Stimulated activated CD4-positive, alpha-beta T cell treated with anti-CD3 and anti-CD28 coated beads, TNF-alpha, amount 100 ng/mL, for 1 hour (primary cell): ENCODE data around the gene LILRA1.
"Not testable (repeated sequence)": the region's sequence is repeated elsewhere in the genome, so short reads cannot be mapped to it uniquely, and the experiment has no call there.

Experiments
- DNase-seq, 3 donors: peaks; one replicate each; pipeline ENCODE4 v3.0.0-alpha.2; 2020; ENCODE audit warnings: low read depth in 3 of 3, low spot score in 1 of 3

LILRA1 gene

DNA sequence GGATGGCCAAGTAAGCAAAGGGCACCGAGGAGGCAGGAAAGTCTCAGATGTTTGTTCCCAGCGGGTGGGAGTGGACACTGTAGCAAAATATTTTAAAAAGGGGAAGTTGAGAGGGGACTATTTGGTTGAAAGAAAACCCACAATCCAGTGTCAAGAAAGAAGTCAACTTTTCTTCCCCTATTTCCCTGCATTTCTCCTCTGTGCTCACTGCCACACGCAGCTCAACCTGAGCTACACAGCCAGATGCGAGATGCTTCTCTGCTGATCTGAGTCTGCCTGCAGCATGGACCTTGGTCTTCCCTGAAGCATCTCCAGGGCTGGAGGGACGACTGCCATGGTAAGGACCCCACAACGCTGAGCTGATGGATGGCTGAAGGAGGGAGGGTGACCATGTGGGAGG lies at the start of gene LILRA1:
Gene LILRA1 (plus strand): TSS at position 188 of the 400 bp plus-strand sequence. CDS start 613 bp downstream, outside the sequence.
- not testable (repeated sequence) for DNase-seq

DNA sequence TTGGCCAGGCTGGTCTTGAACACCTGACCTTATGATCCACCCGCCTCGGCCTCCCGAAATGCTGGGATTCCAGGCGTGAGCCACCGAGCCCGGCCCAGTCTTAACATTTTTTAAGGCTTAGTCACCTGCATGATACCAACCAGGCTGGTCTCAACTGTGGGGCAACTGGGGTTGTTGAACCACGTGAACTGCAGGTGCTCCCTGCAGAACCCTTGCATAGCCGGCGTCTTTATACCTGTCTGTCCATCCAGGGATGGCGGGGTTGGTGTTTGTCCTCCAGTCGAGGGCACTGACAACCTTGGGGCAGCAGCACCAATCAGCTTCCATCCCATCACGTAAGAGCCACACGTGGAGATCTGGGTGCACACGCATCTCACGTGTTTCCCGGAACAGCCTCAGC lies 44.6 kb upstream of the LILRA1 start:
- DNase-seq = no peak

DNA sequence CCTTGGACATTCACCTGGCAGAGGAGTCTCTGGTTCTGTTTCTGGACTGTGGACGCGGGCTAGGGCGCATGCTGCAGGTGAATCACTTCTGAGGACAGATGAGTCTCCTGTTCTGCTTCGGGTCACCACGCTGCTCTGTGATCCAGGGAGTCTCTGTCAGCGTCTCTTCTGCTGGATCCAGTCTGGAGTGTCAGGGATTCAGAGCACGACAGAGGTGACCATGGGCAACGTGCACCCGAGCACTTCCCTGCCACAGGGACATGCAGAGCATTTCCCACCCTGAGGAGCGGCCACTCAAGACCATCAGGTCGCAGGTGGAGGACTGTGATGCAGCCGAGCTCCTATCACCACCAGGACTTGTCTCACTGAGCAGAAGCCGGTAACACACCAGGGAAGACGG lies 44.2 kb upstream of the LILRA1 start:
- DNase-seq = no peak

DNA sequence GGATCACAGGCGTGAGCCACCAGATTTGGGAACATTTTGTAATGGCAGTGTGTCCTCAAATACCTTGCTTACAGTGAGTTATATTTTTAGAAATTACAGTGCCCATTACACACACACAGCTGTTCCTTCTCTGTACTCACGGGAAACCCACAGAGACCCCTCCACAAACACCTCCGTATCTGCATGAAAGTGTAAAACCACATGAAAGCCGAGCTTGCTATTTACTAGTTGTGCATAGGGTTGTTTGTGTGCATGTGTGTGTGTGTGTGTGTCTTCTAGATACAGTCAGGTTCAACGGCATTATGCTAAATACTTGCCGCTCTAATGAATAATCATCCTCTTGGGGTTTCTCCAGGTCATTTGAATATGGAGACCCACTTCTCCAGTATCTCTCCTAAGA lies 42.1 kb upstream of the LILRA1 start:
- no peak for DNase-seq

DNA sequence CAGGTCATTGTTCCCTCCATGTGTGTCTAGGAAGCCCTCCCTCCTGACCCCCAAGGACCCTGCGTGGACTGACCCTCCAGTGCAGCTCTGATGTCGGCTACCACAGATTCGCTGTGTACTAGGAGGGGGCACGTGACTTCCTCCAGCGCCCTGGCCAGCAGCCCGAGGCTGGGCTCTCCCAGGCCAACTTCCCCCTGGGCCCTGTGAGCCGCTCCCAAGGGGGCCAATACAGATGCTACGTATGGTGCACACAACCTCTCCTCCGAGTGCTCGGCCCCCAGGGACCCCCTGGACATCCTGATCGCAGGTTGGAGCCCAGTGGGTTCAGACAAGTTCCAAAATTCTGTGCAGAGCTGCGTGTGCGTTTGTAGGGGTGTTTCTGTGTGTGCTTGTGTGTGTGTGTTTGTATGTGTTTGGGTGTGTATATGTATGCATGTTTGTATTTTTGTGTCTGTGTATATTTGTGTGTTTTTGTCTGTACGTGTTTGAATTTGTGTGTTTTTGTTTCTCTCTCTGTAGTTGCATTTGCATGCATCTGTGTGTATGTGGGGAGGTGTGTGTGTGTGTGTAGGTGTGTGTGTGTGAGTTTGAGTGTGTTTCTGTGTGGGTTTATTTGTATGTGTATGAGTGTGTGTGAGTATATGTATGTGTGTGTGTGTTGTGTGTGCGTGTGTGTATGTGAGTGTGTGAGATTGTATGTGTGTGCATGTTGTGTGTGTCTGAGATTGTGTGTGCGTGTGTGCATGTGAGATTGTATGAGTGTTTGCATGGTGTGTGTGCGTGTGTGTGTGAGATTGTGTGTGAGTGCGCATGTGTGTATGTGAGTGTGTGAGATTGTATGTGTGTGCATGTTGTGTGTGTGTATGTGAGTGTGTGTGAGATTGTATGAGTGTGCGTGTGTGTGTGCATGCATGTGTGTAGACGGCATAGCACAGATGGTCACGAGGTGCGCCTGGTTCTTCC lies 41.2 kb upstream of the LILRA1 start:
- DNase-seq = no peak

DNA sequence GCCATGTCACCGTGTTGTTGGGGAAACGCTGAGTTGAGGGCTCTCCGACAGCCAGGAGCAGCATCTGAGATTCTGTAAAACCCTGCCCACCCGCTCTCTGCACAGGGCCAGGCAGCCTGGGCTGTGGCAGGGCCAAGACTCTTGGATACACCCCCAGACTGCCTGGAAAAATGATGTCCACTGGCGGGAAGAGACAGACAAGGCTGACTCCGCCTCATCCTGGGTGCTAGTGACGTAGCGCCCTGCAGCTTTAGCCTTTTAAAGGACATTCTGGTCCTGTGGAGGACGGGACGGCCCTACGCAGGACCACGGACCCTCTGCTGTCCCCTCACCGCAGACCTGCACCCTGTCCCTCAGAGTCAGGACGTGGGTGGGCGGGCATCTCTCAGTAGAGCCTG lies 40.5 kb upstream of the LILRA1 start:
- no peak for DNase-seq

DNA sequence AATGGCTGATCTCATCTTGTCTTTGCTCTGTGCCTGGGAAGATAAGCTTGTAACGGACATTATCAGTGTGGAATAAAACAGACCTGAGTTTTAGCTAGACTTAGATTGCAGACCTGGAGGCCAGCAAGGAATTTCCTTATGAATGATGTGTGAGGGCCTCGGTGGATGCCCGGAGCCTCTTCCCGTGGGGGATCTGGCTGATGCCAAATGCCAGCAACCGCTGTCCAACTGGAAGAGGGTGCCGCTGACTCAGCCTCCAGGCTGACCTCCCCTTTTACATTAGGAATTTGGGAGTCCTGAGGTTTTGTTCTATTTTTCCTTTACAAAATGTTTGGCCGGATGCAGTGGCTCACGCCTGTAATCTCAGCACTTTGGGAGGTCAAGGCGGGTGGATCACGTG lies 39.4 kb upstream of the LILRA1 start:
- DNase-seq = no peak

DNA sequence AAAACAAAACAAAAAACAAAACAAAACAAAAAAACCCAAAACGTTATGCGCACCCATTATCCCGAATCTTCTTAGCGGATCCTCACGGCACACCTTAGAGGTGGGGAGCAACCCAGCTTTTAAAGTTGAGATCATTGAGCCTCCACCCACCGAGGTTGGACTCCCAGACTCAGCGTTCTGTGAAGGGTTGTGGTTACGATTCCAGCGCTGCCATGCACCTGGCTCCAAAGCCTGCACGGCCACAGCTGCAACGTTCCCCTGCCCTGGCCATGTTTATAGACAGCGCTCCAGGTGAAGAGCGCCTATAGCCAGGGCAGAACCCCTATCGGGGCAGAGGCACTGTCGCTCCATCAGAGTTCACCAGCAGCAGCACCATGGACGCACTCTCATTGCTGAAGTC lies 38.5 kb upstream of the LILRA1 start:
- DNase-seq = no peak

DNA sequence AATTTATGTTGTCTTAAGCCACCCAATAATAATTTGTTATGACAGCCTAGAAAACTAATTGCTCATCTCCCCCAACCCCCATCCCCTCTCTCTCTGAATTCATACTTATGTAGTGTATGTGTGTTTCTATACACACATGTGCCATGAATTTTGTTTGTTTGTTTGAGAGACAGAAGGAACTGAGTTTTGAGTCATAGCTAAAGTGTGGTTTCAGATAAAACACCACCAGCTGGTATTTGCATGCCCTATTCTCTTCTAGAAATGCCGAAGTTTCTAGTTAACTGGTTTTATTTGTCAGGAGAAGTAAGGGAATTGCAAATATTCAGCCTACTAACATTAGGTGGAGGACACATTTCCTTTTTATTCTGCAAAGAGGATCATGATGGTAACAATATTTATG lies 37.2 kb upstream of the LILRA1 start:
- no peak for DNase-seq

DNA sequence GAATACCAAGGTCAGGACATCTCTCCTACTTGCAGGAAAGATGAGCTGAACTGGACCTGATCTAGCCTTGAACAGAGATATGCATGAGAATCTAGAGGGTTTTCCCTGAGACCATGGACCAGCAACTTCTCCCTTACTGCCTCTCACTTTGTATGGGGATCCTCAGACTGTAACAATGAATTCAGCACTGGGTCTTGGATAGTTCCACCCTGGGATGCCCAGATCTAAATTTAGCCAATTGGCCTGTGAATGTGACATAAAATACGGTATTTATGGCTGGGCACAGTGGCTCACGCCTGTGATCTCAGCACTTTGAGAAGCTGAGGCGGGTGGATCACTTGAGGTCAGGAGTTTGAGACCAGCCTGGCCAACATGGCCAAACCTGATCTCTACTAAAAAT lies 35.1 kb upstream of the LILRA1 start:
- DNase-seq = no peak

DNA sequence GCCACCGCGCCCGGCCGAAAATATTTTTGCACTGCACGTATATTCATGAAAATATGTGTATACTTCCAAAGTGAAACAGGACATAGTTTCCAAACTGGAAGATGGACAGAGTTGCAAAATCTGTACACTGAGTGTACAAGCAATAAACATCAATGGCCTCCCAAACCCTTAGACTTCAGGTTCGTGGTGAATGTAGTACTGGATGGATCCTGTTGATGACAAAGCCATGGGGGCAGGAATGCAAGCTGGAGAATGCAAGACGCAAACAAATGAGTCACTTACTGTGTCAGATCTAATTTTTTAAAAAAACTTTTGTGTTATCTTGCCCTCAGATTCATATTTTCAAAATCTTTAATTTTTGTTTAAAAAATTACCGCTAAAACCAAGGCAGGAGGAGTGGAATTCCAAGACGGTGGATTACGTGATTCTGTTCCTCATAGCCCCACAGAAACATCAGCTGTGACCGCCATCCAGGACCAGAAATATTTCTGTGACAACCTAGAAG lies 32.5 kb upstream of the LILRA1 start:
- DNase-seq = no peak

DNA sequence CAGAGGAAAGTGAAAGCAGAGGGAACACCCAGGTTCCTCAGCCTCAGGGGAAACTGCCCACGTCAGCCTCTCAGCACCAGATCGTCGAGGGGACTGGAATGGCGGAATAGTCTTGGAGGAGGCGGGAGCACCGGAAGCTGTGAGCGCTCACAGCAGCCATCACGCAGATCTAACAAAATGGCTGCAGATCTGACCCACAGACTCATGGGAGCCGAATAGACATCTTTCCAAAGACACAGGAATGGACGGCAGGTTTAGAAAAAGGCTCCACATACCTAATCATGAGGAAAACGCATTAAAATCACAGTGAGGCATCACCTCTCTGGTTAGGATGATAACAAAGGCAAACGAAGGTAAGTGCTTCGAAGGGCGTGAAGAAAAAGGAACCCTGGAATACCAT lies 31.6 kb upstream of the LILRA1 start:
- DNase-seq = no peak

DNA sequence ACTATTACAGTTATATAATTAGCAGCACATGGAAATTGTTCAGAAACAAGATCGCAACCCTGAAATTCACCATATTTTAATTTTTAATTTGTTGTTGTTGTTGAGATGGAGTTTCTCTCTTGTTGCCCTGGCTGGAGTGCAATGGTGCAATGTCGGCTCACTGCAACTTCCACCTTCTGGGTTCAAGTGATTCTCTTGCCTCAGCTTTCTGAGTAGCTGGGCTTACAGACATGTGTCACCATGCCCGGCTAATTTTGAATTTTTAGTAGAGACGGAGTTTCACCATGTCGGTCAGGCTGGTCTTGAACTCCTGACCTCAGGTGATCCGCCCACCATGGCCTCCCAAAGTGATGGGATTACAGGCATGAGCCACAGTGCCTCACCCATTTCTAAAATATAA lies 30.2 kb upstream of the LILRA1 start:
- DNase-seq = not testable (repeated sequence)

DNA sequence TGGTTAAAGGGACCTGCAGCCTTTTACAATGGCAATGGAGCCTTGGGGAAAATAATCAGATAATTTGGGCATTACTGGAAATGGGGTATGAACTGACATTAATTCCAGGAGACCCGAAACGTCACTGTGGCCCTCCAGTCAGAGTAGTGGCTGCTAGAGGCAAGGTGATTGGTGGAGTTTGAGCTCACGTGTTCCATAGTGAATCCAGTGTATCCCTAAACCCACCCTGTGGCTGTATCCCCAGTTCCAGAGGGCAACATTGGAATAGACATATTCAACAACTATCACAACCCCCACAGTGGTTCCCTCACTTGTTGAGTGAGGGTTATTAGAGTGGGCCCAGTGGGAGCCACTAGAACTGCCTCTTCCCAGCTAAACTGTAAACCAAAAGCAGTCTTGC lies 23.1 kb upstream of the LILRA1 start:
- DNase-seq = no peak

DNA sequence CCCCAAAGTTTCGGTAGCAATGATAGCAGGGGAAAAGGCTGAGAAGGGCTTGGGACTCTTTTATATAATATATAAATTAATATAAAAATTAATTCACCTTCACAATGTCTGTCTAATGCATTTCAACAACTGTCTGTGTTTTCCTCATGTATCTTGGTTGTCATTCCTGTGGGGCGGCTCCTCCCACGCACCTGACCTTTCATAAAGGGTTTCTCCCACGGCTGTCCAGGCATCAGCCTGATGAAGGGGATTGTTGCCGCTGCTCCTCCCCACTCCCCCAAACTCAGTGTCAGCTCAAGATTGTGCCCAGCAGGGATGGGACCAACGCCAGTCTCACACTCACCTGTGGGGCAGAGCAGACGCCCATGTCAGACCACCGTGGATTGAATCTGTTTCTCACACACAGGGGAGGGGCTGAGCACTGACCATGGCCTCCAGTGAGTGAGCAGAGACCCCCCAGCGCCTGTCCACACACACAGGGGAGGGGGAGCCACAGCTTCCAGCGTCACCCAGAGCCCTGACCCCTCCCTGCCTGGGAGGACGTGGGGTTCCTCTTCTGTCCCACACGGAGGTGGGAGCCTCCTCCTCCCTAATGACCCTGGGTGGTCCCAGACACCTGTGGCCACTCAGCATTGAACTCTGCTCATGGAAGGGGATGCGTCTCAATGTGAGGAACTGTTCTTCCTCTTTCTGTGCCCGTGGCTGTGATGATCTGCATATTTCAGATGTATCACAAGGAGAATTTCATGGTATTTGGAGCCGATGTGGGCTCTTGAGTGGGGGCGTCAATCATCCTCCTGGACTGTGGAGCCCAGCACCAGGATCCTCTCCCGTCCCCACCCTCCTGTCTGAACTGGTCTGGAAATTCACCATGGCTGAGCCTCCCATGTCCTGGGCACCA lies 21.5 kb upstream of the LILRA1 start:
- not testable (repeated sequence) for DNase-seq

DNA sequence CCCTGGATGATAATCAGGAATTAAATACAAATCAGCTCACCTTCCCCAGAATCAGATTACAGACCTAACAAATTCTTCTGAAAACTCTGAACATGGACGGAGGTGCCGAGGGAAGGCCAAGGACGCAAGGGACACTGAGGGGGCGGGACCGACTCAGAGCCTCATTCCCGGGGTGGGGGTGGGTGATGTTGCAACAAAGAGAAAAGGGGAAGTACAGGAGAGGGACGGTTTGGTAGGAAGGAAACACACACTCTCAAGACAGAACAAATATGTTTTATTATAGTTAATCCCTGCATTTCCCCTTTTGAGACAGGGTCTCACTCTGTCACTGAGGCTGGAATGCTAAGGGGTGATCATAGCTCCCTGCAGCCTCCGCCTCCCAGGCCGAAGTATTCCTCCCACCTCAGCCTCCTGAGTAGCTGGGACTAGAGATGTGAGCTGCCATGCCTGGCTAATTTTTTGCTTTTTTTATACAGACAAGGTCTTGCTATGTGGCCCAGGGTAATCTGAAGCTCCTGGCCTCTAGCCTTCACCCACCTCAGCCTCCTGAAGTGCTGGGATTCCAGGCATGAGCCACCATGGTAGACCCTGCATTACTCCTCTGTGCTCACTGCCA lies 20.6 kb upstream of the LILRA1 start:
- DNase-seq = no peak

DNA sequence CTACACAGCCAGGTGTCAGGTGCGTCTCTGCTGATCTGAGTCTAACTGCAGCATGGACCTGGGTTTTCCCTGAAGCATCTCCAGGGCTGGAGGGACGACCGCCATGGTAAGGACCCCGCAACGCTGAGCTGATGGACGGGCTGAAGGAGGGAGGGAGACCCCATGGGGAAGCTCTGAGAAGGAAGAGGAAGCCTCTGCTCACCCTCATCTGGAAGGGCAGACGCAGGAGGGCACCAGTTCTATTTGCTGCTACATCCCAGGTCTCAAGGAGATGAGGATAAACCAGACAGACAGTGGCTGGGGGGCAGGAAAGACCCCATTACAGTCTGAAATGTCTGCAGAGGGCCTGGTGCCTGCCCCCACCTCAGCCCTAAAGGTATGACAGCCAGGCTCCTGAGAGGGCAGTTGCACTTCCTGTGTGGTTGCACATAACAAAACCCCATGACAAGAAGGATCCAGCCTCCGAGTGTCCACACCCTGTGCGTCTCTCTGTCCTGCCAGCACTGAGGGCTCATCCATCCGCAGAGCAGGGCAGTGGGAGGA lies 20.0 kb upstream of the LILRA1 start, which contains the start of gene LILRA2:
Gene LILRA2 (plus strand): TSS at position 461 of the 543 bp plus-strand sequence. CDS start 89 bp downstream, outside the sequence.
- DNase-seq = no peak

DNA sequence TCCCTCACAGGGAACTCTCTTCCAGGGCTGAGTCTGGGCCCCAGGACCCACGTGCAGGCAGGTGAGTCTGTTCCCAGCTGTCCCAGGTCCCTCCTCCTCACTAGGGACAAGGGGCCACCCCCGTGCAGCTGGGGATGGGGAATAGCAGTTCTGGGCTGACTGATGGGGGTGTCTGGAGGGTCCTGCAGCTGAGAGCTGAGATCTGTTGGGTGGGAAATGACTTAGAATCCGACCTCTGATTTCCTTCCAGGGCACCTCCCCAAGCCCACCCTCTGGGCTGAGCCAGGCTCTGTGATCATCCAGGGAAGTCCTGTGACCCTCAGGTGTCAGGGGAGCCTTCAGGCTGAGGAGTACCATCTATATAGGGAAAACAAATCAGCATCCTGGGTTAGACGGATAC lies 19.4 kb upstream of the LILRA1 start:
- DNase-seq = no peak

DNA sequence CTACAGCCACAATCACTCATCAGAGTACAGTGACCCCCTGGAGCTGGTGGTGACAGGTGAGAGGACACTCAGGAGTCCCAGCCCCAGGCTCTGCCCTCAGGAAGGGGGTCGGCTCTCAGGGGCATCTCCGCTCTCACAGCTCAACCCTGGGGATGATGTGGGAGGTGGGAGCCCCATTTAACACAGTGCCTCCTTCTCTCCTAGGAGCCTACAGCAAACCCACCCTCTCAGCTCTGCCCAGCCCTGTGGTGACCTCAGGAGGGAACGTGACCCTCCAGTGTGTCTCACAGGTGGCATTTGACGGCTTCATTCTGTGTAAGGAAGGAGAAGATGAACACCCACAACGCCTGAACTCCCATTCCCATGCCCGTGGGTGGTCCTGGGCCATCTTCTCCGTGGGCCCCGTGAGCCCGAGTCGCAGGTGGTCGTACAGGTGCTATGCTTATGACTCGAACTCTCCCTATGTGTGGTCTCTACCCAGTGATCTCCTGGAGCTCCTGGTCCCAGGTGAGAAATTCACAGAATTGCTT lies 18.8 kb upstream of the LILRA1 start:
- no peak for DNase-seq

DNA sequence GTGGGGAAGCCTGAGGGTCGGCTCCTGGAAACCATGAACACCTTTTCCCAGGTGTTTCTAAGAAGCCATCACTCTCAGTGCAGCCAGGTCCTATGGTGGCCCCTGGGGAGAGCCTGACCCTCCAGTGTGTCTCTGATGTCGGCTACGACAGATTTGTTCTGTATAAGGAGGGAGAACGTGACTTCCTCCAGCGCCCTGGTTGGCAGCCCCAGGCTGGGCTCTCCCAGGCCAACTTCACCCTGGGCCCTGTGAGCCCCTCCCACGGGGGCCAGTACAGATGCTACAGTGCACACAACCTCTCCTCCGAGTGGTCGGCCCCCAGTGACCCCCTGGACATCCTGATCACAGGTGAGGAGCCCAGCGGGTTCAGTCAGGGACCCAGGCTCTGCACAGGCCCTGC lies 18.2 kb upstream of the LILRA1 start:
- not testable (repeated sequence) for DNase-seq
